SJSA1 (cell line): Measurements from ENCODE around the gene PTPA. TPM values are rescaled to one million over a fixed set of nuclear protein-coding genes. Genes with fewer than 3 reads are reported as not detected.

ENCODE experiments used
- DNase-seq, 2 experiments: peaks; one replicate each; pipeline ENCODE4 v3.0.0-alpha.2; 2015 to 2020; ENCODE audit warnings: low spot score in 2 of 2, low read depth in 1 of 2
- H3K27ac ChIP-seq: fragments of 250-450 bp; sonication (Bioruptor Pico); 2 replicates; pipeline ENCODE4 v1.5.1; 2020; ENCODE audit warnings: mild to moderate bottlenecking, moderate library complexity
- H3K27me3 ChIP-seq: fragments of 250-450 bp; sonication (Bioruptor Pico); replicated peaks from 2 replicates; pipeline ENCODE4 v1.5.1; 2020; ENCODE audit warnings: mild to moderate bottlenecking, moderate library complexity
- H3K36me3 ChIP-seq: fragments of 250-450 bp; sonication (Bioruptor Pico); 2 replicates; pipeline ENCODE4 v1.5.1; 2020; ENCODE audit warnings: mild to moderate bottlenecking
- H3K4me1 ChIP-seq: fragments of 250-450 bp; sonication (Bioruptor Pico); replicated peaks from 2 replicates; pipeline ENCODE4 v1.6.1; 2021; ENCODE audit warnings: mild to moderate bottlenecking
- H3K4me3 ChIP-seq: fragments of 250-450 bp; sonication (Bioruptor Pico); 2 replicates; pipeline ENCODE4 v1.5.1; 2020; ENCODE audit warnings: mild to moderate bottlenecking
- H3K9me3 ChIP-seq: fragments of 250-450 bp; sonication (Bioruptor Pico); replicated peaks from 2 replicates; pipeline ENCODE4 v1.5.1; 2020; ENCODE audit warnings: mild to moderate bottlenecking
- total RNA-seq: library from RNA; depleted of rRNA; stranded (reverse); fragments of >200 nt; shearing (Covaris generic); gene quantifications from 2 replicates; pipeline ENCODE4 v1.2.3, GENCODE V29; 2014

PTPA gene
- total RNA-seq, 1 experiment from 2014 or later: 93.3 TPM

GRCh38 chr9:129076640-129077037 lies 34.6 kb upstream of the PTPA start:
- Histone ChIP-seq H3K36me3 (no peaks in the 10 kb centered on the region), H3K4me3 (no peak overlapping the region), H3K9me3 (no peaks in the 10 kb centered on the region), H3K4me1 (peaks cover 8% of the 10 kb centered on the region), H3K27me3 (no peaks in the 10 kb centered on the region), H3K27ac (no peak overlapping the region)
- no peak for DNase-seq

- H3K27me3 ChIP-seq: no peaks in the 10 kb centered on the region
- no peak for DNase-seq
These were observed 34.0 kb upstream of the PTPA start for GRCh38 chr9:129077236-129077635.

GRCh38 chr9:129078691-129079503 lies 32.3 kb upstream of the PTPA start:
- Histone ChIP-seq H3K4me3 (no peak overlapping the region), H3K9me3 (no peaks in the 10 kb centered on the region), H3K4me1 (peaks cover 15% of the 10 kb centered on the region), H3K27me3 (no peaks in the 10 kb centered on the region), H3K36me3 (no peaks in the 10 kb centered on the region; the same call in 1 of the 2 replicates), H3K27ac (no peak overlapping the region)
- DNase-seq: no peak

More at GRCh38 chr9:129077236-129077635, 34.0 kb upstream of the PTPA start:
- no peak overlapping the region for H3K27ac ChIP-seq
- no peak overlapping the region for H3K4me3 ChIP-seq
- H3K4me1 ChIP-seq: peaks cover 14% of the 10 kb centered on the region
- no peaks in the 10 kb centered on the region for H3K9me3 ChIP-seq
- no peaks in the 10 kb centered on the region; the same call in 1 of the 2 replicates for H3K36me3 ChIP-seq

GRCh38 chr9:129079829-129080228 lies 31.4 kb upstream of the PTPA start:
- no peak for DNase-seq
- Histone ChIP-seq H3K9me3 (no peaks in the 10 kb centered on the region), H3K4me1 (peaks cover 15% of the 10 kb centered on the region), H3K4me3 (no peak overlapping the region), H3K27ac (no peak overlapping the region), H3K36me3 (peaks cover under 1% of the 10 kb centered on the region), H3K27me3 (no peaks in the 10 kb centered on the region)

GRCh38 chr9:129080298-129080600 lies 31.0 kb upstream of the PTPA start:
- H3K9me3 ChIP-seq: no peaks in the 10 kb centered on the region
- peak overlapping the region; percentile 62 for H3K4me3 ChIP-seq
- no peak overlapping the region for H3K27ac ChIP-seq
- no peaks in the 10 kb centered on the region for H3K27me3 ChIP-seq
- peaks cover 5% of the 10 kb centered on the region for H3K36me3 ChIP-seq
- no peak for DNase-seq
- H3K4me1 ChIP-seq: peaks cover 15% of the 10 kb centered on the region

- Histone ChIP-seq H3K9me3 (no peaks in the 10 kb centered on the region), H3K4me1 (peaks cover 15% of the 10 kb centered on the region), H3K27ac (peak within 1 kb of the TSS; percentile 1; the same call in 1 of the 2 replicates), H3K27me3 (no peaks in the 10 kb centered on the region), H3K4me3 (peak within 1 kb of the TSS; percentile 62), H3K36me3 (peaks cover 10% of the 10 kb centered on the region)
- DNase-seq: peak; percentile 98 to 99
These were observed 30.4 kb upstream of the PTPA start, which contains the start of gene DOLPP1 for GRCh38 chr9:129080601-129081387. Gene DOLPP1 (plus strand): TSS chr9:129081111. CDS start chr9:129081132, 21 bp downstream.

- Histone ChIP-seq H3K27me3 (no peaks in the 10 kb centered on the region), H3K4me3 (peak overlapping the region; percentile 62), H3K27ac (peak overlapping the region; percentile 1; the same call in 1 of the 2 replicates), H3K36me3 (peaks cover 17% of the 10 kb centered on the region), H3K4me1 (peaks cover 15% of the 10 kb centered on the region), H3K9me3 (no peaks in the 10 kb centered on the region)
- no peak for DNase-seq
These were observed 29.8 kb upstream of the PTPA start for GRCh38 chr9:129081388-129081904.

GRCh38 chr9:129084087-129084486 lies 27.1 kb upstream of the PTPA start:
- H3K4me1 ChIP-seq: peaks cover 15% of the 10 kb centered on the region
- peaks cover 28% of the 10 kb centered on the region for H3K36me3 ChIP-seq
- H3K4me3 ChIP-seq: no peak overlapping the region
- DNase-seq: no peak
- no peaks in the 10 kb centered on the region for H3K27me3 ChIP-seq
- no peaks in the 10 kb centered on the region for H3K9me3 ChIP-seq
- no peak overlapping the region for H3K27ac ChIP-seq

GRCh38 chr9:129089246-129089645 lies 22.0 kb upstream of the PTPA start:
- no peak overlapping the region for H3K4me3 ChIP-seq
- no peaks in the 10 kb centered on the region for H3K27me3 ChIP-seq
- DNase-seq: no peak
- H3K27ac ChIP-seq: no peak overlapping the region
- H3K9me3 ChIP-seq: no peaks in the 10 kb centered on the region
- H3K4me1 ChIP-seq: no peaks in the 10 kb centered on the region
- H3K36me3 ChIP-seq: peaks cover 36% of the 10 kb centered on the region

GRCh38 chr9:129093602-129094386 lies 17.4 kb upstream of the PTPA start:
- Histone ChIP-seq H3K36me3 (peaks cover 11% of the 10 kb centered on the region), H3K4me1 (no peaks in the 10 kb centered on the region), H3K27me3 (no peaks in the 10 kb centered on the region), H3K4me3 (no peak overlapping the region), H3K27ac (no peak overlapping the region), H3K9me3 (no peaks in the 10 kb centered on the region)
- DNase-seq: no peak

- Histone ChIP-seq H3K27ac (no peak overlapping the region), H3K27me3 (no peaks in the 10 kb centered on the region), H3K9me3 (no peaks in the 10 kb centered on the region), H3K4me1 (no peaks in the 10 kb centered on the region), H3K4me3 (no peak overlapping the region), H3K36me3 (peaks cover 7% of the 10 kb centered on the region)
- DNase-seq: no peak
These were observed 16.6 kb upstream of the PTPA start for GRCh38 chr9:129094387-129095169.

GRCh38 chr9:129095170-129095667 lies 16.0 kb upstream of the PTPA start:
- Histone ChIP-seq H3K27me3 (no peaks in the 10 kb centered on the region), H3K27ac (no peak overlapping the region), H3K36me3 (0 out of 2 replicates have a peak, but pooled peaks cover 2% of the 10 kb centered on the region), H3K4me3 (no peak overlapping the region), H3K9me3 (no peaks in the 10 kb centered on the region), H3K4me1 (no peaks in the 10 kb centered on the region)
- peak in 1 of 2 experiments; percentile 30 for DNase-seq
